HEK293T (cell line): ENCODE measurements around the gene HGFAC.

Source experiments
- CTCF ChIA-PET: fragments of 350-600 bp; formaldehyde crosslinking; extraction: SDS; loops from one replicate; lab custom pipeline; 2021; ENCODE audit warnings: antibody characterized with exemption, inconsistent platforms; lab: Yijun Ruan, JAX
- POLR2A ChIA-PET: fragments of 350-600 bp; formaldehyde crosslinking; extraction: SDS; loops from one replicate; lab custom pipeline; 2020; ENCODE audit warnings: antibody characterized with exemption, inconsistent platforms; lab: Yijun Ruan, JAX
- DNase-seq: peaks from one replicate; pipeline ENCODE4 v3.0.0; 2012; ENCODE audit warnings: mixed read lengths; ENCODE audit errors: extremely low spot score
- ARNT ChIP-seq: fragments of 450-650 bp; IDR thresholded peaks from 2 replicates; pipeline ENCODE4 v1.6.1; 2017; ENCODE audit warnings: mild to moderate bottlenecking
- BHLHE40 ChIP-seq: fragments of 450-650 bp; IDR thresholded peaks from 2 replicates; pipeline ENCODE4 v1.6.1; 2016; ENCODE audit warnings: mild to moderate bottlenecking, moderate library complexity, borderline replicate concordance
- CTBP1 ChIP-seq: fragments of 450-650 bp; IDR thresholded peaks from 2 replicates; pipeline ENCODE4 v1.6.1; 2016; ENCODE audit warnings: borderline replicate concordance
- ELF4 ChIP-seq: fragments of 450-650 bp; IDR thresholded peaks from 2 replicates; pipeline ENCODE4 v1.6.1; 2017; ENCODE audit warnings: antibody characterized with exemption
- FOXA1 ChIP-seq: fragments of 450-650 bp; IDR thresholded peaks from 2 replicates; pipeline ENCODE4 v1.6.1; 2016; ENCODE audit warnings: mild to moderate bottlenecking
- FOXK2 ChIP-seq: fragments of 450-650 bp; IDR thresholded peaks from 2 replicates; pipeline ENCODE4 v1.6.1; 2016; ENCODE audit warnings: mild to moderate bottlenecking
- FOXM1 ChIP-seq: fragments of 450-650 bp; IDR thresholded peaks from 2 replicates; pipeline ENCODE4 v1.6.1; 2017; ENCODE audit warnings: mild to moderate bottlenecking, borderline replicate concordance
- HDGF ChIP-seq: fragments of 450-650 bp; IDR thresholded peaks from 2 replicates; pipeline ENCODE4 v1.6.1; 2017; ENCODE audit warnings: antibody characterized with exemption, borderline replicate concordance
- L3MBTL2 ChIP-seq: fragments of 450-650 bp; conservative IDR thresholded peaks from 2 replicates; pipeline ENCODE4 v1.6.1; 2016; ENCODE audit warnings: mild to moderate bottlenecking
- LEF1 ChIP-seq: fragments of 450-650 bp; IDR thresholded peaks from 2 replicates; pipeline ENCODE4 v1.6.1; 2017; ENCODE audit warnings: mild to moderate bottlenecking, borderline replicate concordance
- NFRKB ChIP-seq: fragments of 450-650 bp; IDR thresholded peaks from 2 replicates; pipeline ENCODE4 v1.6.1; 2016; ENCODE audit warnings: mild to moderate bottlenecking, moderate library complexity
- SP1 ChIP-seq: fragments of 450-650 bp; IDR thresholded peaks from 2 replicates; pipeline ENCODE4 v1.6.1; 2017
- SUZ12 ChIP-seq: fragments of 450-650 bp; IDR thresholded peaks from 2 replicates; pipeline ENCODE4 v1.6.1; 2016; ENCODE audit warnings: mild to moderate bottlenecking
- TARDBP ChIP-seq: fragments of 450-650 bp; IDR thresholded peaks from 2 replicates; pipeline ENCODE4 v1.6.1; 2016
- ZNF384 ChIP-seq: fragments of 450-650 bp; IDR thresholded peaks from 2 replicates; pipeline ENCODE4 v1.6.1; 2016
- TF ChIP-seq, protein P1 (sequence below): fragments of 450-650 bp; IDR thresholded peaks from 2 replicates; pipeline ENCODE4 v1.6.1; 2016

The HGFAC gene

DNA sequence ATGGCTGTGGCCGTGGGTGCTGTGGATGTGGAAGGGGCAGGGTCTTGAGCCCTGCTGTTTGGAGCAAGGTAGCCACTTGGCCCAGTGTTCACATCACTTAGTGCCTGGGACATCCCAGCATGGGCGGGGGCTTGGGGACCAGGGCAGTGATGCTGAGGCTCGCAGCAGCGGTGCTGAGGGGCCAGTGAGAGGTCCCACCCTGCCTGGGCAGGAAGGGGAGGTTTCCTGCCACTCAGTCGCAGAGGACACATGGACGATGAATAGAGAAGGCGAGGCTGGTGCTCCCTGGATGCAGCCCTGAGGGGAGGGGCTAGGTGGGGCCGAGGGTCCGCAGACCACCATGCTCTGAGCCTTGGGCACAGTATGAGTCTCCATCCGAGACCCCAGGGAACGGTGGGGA lies 47.1 kb downstream of the HGFAC start:
- TF ChIP-seq FOXA1 (no peak), L3MBTL2 (no peak), SUZ12 (no peak), TARDBP (no peak), LEF1 (no peak), BHLHE40 (no peak), ELF4 (no peak), NFRKB (no peak)
- ChIA-PET CTCF (no interaction called here), POLR2A (no interaction called here)
- DNase-seq: no peak

DNA sequence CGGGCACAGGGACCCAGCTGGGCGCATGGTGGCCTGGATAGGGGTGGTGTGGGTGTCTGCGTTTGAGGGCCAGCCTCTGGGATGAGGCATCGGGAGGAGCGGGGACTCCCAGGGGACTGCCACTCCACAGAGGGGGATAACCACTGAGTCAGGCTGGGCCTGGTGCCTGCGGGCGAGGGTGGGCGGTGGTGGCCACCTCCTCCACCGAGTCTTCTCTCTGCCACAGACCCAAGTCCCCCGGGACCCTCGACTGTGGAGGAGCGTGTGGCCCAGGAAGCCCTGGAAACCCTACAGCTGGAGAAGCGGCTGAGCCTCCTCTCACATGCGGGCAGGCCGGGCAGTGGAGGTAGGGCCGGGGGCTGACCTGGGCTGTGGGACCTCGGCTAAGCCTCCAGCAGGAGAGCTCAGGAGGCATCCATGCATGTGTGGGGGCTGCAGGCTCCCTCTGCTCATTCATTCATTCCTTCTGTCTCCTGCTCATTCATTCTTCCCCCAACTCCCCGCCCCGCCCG lies 47.7 kb downstream of the HGFAC start:
- ChIA-PET POLR2A (no interaction called here), CTCF (no interaction called here)
- TF ChIP-seq NFRKB (no peak), SP1 (no peak), ELF4 (no peak), ARNT (no peak), TARDBP (no peak), ZNF384 (no peak), FOXA1 (no peak), CTBP1 (no peak), FOXK2 (no peak), LEF1 (no peak), L3MBTL2 (no peak), HDGF (no peak), BHLHE40 (no peak), FOXM1 (no peak)
- TF ChIP-seq, protein P1, sequence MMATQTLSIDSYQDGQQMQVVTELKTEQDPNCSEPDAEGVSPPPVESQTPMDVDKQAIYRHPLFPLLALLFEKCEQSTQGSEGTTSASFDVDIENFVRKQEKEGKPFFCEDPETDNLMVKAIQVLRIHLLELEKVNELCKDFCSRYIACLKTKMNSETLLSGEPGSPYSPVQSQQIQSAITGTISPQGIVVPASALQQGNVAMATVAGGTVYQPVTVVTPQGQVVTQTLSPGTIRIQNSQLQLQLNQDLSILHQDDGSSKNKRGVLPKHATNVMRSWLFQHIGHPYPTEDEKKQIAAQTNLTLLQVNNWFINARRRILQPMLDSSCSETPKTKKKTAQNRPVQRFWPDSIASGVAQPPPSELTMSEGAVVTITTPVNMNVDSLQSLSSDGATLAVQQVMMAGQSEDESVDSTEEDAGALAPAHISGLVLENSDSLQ: no peak
- DNase-seq: peak; percentile 45

DNA sequence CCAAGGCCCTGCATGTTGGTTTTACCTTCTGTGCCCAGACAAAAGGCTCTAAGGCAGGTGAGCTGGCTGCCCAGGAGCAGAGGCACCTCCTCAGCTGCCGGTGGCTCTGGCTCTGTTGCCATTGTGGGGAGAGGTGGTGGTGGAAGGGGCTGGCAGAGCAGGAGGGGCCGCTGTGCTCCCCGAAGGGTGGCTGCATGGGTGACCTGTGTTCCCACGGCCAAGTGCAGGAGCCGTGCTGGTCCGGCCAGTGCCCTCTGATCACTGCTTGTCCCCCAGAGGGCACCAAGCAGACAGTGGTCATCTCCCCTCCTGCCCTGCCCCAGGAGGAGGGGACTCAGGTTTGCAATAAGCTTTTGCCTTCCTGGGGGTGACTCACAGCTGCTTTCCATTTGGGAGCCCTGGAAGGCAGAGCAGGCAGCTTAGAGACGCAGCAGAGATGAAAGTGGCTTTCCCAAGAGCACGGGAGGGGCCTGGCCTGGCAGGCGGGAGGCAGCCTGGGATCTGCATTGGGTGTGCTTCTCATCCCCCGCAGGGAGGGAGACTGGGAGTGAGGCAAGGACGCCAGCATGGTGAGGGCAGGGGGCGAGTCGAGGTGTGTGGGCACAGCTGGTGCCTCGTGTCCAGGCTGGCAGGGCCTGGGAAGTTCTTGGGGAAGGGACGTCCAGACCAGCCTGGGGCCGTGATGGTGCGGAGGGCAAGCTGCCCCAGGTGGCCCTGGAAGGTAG lies 50.1 kb downstream of the HGFAC start:
- POLR2A ChIA-PET: no interaction called here
- CTCF ChIA-PET: no interaction called here

DNA sequence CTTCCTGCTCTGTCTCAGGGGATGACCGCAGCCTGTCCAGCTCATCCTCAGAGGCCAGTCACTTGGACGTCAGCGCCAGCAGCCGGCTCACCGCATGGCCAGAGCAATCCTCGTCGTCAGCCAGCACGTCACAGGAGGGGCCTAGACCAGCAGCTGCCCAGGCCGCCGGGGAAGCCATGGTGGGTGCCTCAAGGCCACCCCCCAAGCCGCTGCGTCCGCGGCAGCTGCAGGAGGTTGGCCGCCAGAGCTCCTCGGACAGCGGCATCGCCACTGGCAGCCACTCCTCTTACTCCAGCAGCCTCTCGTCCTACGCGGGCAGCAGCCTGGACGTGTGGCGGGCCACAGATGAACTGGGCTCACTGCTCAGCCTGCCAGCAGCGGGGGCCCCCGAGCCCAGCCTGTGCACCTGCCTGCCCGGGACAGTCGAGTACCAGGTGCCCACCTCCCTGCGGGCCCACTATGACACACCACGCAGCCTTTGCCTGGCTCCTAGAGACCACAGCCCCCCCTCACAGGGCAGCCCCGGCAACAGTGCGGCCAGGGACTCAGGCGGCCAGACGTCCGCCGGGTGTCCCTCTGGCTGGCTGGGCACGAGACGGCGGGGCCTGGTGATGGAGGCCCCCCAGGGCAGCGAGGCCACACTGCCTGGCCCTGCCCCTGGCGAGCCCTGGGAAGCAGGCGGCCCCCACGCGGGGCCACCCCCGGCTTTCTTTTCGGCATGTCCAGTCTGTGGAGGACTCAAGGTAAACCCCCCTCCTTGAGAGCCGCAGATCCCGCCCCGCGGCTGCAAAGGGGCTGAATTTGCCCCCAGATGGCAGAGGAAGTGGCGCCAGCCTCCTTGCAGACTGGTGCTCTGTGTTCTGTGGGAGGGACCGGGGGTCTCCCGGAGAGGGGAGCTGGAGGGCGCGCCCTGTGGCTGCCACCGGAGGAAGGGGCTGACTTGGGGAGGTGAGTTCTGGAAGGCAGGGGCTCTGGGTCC lies 51.3 kb downstream of the HGFAC start:
- TF ChIP-seq ELF4 (no peak), ZNF384 (no peak), FOXK2 (no peak), HDGF (no peak), SUZ12 (no peak), SP1 (no peak), L3MBTL2 (no peak), NFRKB (no peak), FOXM1 (no peak), TARDBP (no peak), ARNT (no peak), BHLHE40 (no peak), FOXA1 (no peak), LEF1 (no peak), CTBP1 (no peak)
- TF ChIP-seq, protein P1: no peak
- no peak for DNase-seq
- POLR2A ChIA-PET: no interaction called here
- CTCF ChIA-PET: interaction anchor here (1.0 to 1.7 kb wide), 2 partner anchors 12 to 21 kb away, joined by 3 to 8 read pairs; no protein-coding TSS in a partner anchor

More for the DNA sequence above, 50.1 kb downstream of the HGFAC start:
- no peak for DNase-seq
- TF ChIP-seq ELF4 (no peak), SUZ12 (no peak), CTBP1 (no peak), SP1 (no peak), FOXK2 (no peak), NFRKB (no peak), FOXM1 (no peak), L3MBTL2 (no peak), FOXA1 (no peak), LEF1 (no peak), BHLHE40 (no peak), ARNT (no peak), ZNF384 (no peak), TARDBP (no peak), HDGF (no peak)
- TF ChIP-seq, protein P1: no peak

DNA sequence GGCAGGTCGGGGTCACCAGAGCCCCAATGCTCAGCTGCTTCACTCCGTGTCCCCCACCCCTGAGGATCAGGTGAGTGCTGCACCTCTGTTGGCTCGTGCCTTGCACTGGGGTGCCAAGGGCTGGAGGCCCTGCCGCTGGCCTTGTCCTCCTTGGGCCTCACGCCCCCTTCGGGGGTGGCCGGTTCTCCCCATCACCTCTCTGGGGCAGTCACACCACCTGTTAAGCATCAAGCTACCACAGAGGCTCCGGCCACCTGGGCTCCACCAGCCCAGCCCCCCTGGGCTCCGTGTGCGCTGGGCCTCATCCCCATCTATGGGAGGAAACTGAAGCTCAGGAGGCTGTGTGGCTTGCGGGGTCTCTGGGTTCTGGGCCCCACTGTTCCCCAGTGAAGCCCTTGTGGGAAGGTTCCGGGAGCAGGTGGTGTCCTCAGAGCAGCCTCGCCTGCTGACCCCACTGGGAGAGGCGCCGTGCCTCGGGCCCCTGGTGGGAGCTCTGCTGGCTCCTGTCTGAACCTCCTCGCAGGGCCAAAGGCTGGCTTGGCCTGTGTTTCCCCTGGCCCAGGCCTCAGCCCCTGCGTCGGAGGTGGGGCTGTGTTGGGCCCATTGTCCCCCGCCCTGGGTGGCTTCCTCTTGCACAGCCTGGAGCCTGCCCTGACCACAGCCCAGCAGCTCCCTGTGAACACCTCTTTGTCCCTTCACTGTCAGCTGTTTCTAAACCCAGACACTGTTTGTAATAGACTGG lies 52.1 kb downstream of the HGFAC start:
- DNase-seq: no peak
- TF ChIP-seq SUZ12 (no peak), TARDBP (no peak), FOXK2 (no peak), ARNT (no peak), ZNF384 (no peak), HDGF (no peak), SP1 (no peak), CTBP1 (no peak)
- TF ChIP-seq, protein P1: no peak
- POLR2A ChIA-PET: no interaction called here
- CTCF ChIA-PET: interaction anchor here (1.0 to 1.7 kb wide), 2 partner anchors 13 to 21 kb away, joined by 3 to 8 read pairs; no protein-coding TSS in a partner anchor
